Coronary artery (tissue), 2 donors: ENCODE results near the gene SYTL1.
"Not testable (repeated sequence)": the region's sequence is repeated elsewhere in the genome, so short reads cannot be mapped to it uniquely, and the experiment has no call there.

ENCODE experiments used
- DNase-seq: peaks from one replicate; pipeline ENCODE4 v3.0.0-alpha.2; 2017; ENCODE audit warnings: low spot score
- H3K27ac ChIP-seq, 2 donors: fragments of 200-600 bp; sonication (generic); one replicate each; pipeline ENCODE4 v1.5.1; 2016 to 2019
- H3K4me3 ChIP-seq: fragments of 200-600 bp; sonication (generic); 2 replicates; pipeline ENCODE4 v1.5.1; 2016; ENCODE audit warnings: mild to moderate bottlenecking, moderate library complexity
- TF ChIP-seq, protein P1 (sequence below): fragments of 200-600 bp; sonication (generic); IDR thresholded peaks from one replicate; pipeline ENCODE4 v1.5.1; 2019; ENCODE audit warnings: antibody characterized with exemption

Gene SYTL1

DNA sequence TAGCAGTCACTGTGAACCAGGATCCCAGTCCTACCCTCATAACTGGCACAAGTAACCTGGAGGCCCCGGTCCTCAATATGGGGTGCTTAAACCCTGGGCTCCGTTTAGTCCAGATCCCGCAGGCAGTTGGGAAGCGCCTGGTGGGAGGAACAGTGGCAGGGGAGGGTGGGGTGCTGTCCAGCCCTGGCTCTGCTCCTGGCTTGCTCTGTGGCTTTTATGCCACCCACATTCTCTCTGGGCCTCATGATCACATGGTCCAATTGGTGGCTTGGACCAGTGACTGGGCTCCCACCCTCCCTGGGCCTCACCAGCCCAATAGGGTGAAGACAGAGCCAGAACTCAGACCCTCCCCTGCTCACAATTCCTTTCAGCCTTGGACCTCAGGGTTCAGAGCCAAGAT, 38.4 kb downstream of the SYTL1 start:
- TF ChIP-seq, protein P1, sequence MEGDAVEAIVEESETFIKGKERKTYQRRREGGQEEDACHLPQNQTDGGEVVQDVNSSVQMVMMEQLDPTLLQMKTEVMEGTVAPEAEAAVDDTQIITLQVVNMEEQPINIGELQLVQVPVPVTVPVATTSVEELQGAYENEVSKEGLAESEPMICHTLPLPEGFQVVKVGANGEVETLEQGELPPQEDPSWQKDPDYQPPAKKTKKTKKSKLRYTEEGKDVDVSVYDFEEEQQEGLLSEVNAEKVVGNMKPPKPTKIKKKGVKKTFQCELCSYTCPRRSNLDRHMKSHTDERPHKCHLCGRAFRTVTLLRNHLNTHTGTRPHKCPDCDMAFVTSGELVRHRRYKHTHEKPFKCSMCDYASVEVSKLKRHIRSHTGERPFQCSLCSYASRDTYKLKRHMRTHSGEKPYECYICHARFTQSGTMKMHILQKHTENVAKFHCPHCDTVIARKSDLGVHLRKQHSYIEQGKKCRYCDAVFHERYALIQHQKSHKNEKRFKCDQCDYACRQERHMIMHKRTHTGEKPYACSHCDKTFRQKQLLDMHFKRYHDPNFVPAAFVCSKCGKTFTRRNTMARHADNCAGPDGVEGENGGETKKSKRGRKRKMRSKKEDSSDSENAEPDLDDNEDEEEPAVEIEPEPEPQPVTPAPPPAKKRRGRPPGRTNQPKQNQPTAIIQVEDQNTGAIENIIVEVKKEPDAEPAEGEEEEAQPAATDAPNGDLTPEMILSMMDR = no peak
- H3K27ac ChIP-seq = no peak overlapping the region
- H3K4me3 ChIP-seq = no peak overlapping the region
- DNase-seq = no peak

DNA sequence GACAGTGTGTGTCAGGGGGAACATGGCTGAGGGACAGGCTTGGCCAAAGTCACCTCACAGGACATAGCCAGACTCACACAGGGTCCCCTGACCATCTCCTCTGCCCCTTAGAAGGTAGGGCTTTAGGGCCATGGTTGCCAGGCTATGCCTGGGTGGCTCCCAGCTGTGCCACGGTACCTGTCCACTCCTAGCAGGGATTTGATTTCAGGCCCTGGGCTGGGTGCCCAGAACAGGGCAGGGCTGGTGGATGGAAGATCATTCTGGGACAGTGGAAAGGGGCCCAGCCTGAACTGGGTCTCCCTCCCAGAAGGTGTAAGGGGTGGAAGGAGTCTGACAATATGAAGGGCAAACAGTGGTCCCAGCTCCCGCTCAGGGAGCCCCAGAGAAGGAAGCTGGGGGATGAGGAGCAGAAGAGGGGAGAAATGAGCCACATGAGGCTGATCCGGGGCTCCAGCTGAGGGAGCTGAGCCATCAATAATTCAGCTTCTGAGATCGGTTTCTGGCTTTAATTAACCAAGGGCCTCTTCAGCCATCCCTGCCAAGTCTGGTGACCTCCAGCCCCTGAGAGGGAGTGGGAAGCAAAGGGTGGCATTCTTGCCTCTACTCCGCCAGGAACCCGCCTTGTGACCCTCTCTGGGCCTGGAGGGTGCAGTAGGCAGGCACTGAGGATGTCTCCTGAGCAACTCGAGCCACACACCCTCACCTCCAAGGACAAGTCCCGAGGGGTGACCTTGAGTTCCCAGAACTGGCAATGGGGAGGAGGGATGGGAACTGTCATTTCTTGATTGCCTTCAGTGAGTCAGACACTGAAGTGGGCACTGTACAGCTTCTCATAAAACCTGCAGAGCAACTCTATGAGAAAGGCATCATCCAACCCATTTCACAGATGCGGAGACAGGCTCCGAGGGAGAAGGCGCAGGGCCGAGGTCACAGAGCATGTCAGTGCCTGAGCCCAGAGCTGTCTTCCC, 39.2 kb downstream of the SYTL1 start:
- DNase-seq = no peak
- TF ChIP-seq, protein P1 = no peak
- H3K27ac ChIP-seq = no peak overlapping the region
- no peak overlapping the region for H3K4me3 ChIP-seq

DNA sequence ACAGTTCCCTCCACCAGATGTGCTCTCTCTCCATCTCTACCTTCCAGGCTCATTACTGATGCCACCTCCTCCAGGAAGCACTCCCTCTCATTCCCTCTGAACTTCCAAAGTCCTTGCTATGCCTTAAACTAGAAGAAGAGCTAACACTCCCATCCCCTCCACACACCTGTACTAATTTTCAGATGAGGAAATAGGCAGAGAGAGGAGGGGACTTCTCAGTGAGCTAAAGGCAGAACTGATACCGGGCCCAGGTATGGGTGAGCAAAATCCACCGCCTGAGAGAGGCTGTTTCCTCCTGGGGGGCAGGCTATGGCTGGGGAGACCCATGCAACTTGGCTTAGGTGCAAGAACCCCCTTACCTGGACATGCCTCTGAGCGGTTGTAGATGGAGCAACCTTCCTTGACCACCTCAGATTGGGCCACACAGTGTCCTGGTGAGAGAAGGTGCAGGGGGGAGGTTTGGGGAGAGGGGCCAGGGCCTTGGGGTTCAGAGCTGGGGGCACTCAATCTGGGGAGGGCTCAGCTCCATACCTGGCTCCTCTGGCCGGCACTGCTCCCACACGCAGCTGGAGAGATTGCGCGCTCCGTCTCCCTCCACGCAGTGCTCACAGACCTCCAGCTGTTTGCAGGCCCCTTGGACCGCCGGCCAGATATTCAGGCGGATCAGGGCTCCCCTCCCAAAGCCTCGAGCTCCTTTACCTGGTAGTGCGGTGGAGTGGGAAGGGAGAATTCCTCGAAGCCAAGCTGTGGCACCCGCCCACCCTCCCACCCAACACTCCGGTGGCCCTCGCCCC, 40.3 kb downstream of the SYTL1 start:
- H3K27ac ChIP-seq = no peak overlapping the region
- TF ChIP-seq, protein P1 = no peak
- DNase-seq = no peak
- no peak overlapping the region for H3K4me3 ChIP-seq

DNA sequence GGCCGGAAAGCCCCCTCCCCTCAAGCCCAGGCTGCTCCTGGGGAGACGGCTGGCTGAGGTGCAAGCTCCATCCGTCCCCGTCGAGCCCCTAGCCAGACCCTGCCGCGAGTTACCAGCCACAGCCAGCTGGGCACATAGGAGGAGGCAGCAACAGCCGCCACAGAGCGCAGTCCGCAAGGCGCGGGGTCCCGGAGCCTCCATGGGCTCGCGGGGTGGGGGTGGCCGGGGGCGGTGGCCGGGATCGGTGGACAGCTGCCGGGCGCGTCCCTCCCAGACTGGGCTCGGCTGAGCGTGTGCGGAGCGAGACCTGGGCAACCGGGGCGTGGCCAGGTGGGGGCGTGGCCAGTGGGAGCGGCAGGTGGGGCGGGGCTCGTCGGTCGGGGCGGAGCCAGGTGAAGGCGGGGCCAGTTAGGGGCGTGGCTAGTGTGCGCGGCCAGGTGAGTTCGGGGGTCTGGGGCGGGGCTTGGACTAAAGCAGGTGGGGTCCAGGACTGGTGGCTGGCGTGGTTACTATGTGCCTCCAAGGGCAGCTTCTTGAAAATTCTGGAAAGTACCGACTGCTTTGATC, 41.3 kb downstream of the SYTL1 start, which contains the start of gene CD164L2:
CD164L2 (minus strand) TSS at position 295 of the 567 bp plus-strand sequence; CDS start at position 201, 94 bp downstream.
- no peak for DNase-seq

DNA sequence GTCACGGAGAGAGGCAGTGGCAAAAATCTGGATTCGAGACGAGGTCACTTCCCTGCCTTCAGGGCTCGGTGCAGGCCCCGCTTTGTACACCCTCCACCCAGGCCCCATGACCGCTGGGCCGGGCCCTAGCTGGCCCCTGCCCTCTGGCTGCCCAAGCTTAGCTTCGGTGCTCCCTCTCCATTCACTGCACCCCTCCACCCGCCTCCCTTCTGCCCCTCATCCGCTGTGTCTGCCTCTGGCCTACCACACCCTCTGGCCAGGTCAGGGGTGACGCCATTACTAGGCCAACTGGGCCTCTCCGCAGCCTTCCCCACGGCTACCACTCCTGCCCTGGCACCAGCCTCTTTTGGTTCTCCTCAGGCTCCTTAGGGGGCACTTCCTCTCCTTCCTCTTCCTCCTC, 41.8 kb downstream of the SYTL1 start:
- no peak overlapping the region for H3K4me3 ChIP-seq
- DNase-seq = no peak
- TF ChIP-seq, protein P1 = no peak

More for the DNA sequence above, 41.3 kb downstream of the SYTL1 start, which contains the start of gene CD164L2:
- Histone ChIP-seq H3K27ac (no peak within 1 kb of the TSS), H3K4me3 (no peak within 1 kb of the TSS)
- TF ChIP-seq, protein P1 = no peak

DNA sequence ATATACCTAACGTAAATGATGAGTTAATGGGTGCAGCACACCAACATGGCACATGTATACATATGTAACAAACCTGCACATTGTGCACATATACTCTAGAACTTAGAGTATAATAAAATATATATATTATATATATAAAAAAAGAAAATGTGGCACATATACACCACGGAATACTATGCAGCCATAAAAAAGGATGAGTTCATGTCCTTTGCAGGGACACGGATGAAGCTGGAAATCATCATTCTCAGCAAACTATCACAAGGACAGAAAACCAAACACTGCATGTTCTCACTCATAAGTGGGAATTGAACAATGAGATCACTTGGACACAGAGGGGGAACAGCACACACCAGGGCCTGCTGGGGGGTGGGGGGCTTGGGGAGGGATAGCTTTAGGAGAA, 43.0 kb downstream of the SYTL1 start:
- not testable (repeated sequence) for H3K4me3 ChIP-seq, H3K27ac ChIP-seq, DNase-seq

More for the DNA sequence above, 41.8 kb downstream of the SYTL1 start:
- H3K27ac ChIP-seq = no peak overlapping the region
